Endothelial cell of umbilical vein (primary cell): ENCODE results near the gene RSPO3. TPM values are rescaled to one million over a fixed set of nuclear protein-coding genes. Genes with fewer than 3 reads are reported as not detected.

Source experiments
- BruUV-seq: library from RNA; stranded (reverse); fragments of 400-500 nt; replicated peaks from 2 replicates; lab custom pipeline; 2021; lab: Mats Ljungman, UMichigan
- CTCF ChIA-PET: fragments of 300-600, 350-600 bp; sonication (Branson Sonifier 250); formaldehyde crosslinking; loops from one replicate; lab custom pipeline; 2021; ENCODE audit warnings: antibody characterized with exemption, inconsistent platforms; lab: Charles Lee
- POLR2A ChIA-PET: fragments of 300-600, 350-600 bp; sonication (Branson Sonifier 250); formaldehyde crosslinking; loops from one replicate; lab custom pipeline; 2021; ENCODE audit warnings: antibody characterized with exemption, inconsistent platforms; lab: Charles Lee
- DNase-seq: peaks from one replicate; pipeline ENCODE4 v3.0.0-alpha.2; 2011; ENCODE audit warnings: low read depth, low spot score
- FAIRE-seq: peaks from 2 replicates; lab custom pipeline; 2011; peaks lifted over from hg19 to GRCh38; lab: Jason Lieb, UNC
- H2AFZ ChIP-seq: 2 replicates; pipeline ENCODE4 v1.6.0; 2012; ENCODE audit warnings: low read depth, low read length, control low read depth, inconsistent platforms
- H3K27ac ChIP-seq: 2 replicates; pipeline ENCODE4 v1.5.1; 2011; ENCODE audit warnings: low read depth, mild to moderate bottlenecking, control low read depth, low read length, moderate library complexity; ENCODE audit not compliant: insufficient read depth
- H3K27me3 ChIP-seq, 2 experiments: 2 replicates each; pipeline versions ENCODE4 v1.6.0 to v1.6.1; 2011; ENCODE audit warnings: low read length in 2 of 2, mixed read lengths in 1 of 2; ENCODE audit not compliant: control insufficient read depth in 2 of 2, insufficient read depth in 2 of 2
- H3K36me3 ChIP-seq, 2 experiments: 2 replicates in 1 of 2; 3 replicates in 1 of 2; pipeline ENCODE4 v1.5.1; 2011; ENCODE audit warnings: low read length in 2 of 2, mild to moderate bottlenecking in 1 of 2, moderate library complexity in 1 of 2; ENCODE audit not compliant: control insufficient read depth in 2 of 2, insufficient read depth in 2 of 2; ENCODE audit errors: extremely low read depth in 1 of 2
- H3K4me1 ChIP-seq: 3 replicates; pipeline ENCODE4 v1.5.1; 2011; ENCODE audit warnings: mild to moderate bottlenecking, low read length; ENCODE audit not compliant: control insufficient read depth, insufficient read depth; ENCODE audit errors: extremely low read depth
- H3K4me2 ChIP-seq: 2 replicates; pipeline ENCODE4 v1.6.1; 2011; ENCODE audit warnings: low read length, control low read depth, mixed read lengths; ENCODE audit not compliant: insufficient read depth
- H3K4me3 ChIP-seq, 3 experiments: fragments of 200-600 bp in 1 of 3; sonication (generic), shearing (Covaris generic) in 1 of 3; replicated peaks in 1 of 3; 2 replicates each; pipeline ENCODE4 v1.5.1; 2011 to 2016; ENCODE audit warnings: control low read depth in 3 of 3, low read length in 3 of 3, mild to moderate bottlenecking in 2 of 3, inconsistent platforms in 1 of 3, low read depth in 1 of 3, moderate library complexity in 1 of 3; ENCODE audit not compliant: insufficient read depth in 1 of 3
- H3K79me2 ChIP-seq: 2 replicates; pipeline ENCODE4 v1.6.0; 2012; ENCODE audit warnings: low read length, inconsistent platforms; ENCODE audit not compliant: control insufficient read depth, insufficient read depth
- H3K9ac ChIP-seq: replicated peaks from 2 replicates; pipeline ENCODE3; 2011; ENCODE audit warnings: low read length, control low read depth; ENCODE audit not compliant: insufficient read depth; ENCODE audit errors: extremely low read depth
- H3K9me1 ChIP-seq: replicated peaks from 3 replicates; pipeline ENCODE4 v1.6.0; 2011; ENCODE audit warnings: mild to moderate bottlenecking, low read length; ENCODE audit not compliant: control insufficient read depth, insufficient read depth; ENCODE audit errors: extremely low read depth
- H3K9me3 ChIP-seq: replicated peaks from 2 replicates; pipeline ENCODE4 v1.5.1; 2012; ENCODE audit warnings: low read length, inconsistent platforms; ENCODE audit not compliant: control insufficient read depth, insufficient read depth
- H4K20me1 ChIP-seq: replicated peaks from 2 replicates; pipeline ENCODE3; 2011; ENCODE audit warnings: mild to moderate bottlenecking, low read length; ENCODE audit not compliant: control insufficient read depth, insufficient read depth; ENCODE audit errors: extremely low read depth
- EZH2 ChIP-seq: IDR thresholded peaks from 2 replicates; pipeline ENCODE4 v1.6.1; 2012; ENCODE audit warnings: borderline replicate concordance, low read depth, mild to moderate bottlenecking, moderate library complexity, low read length, inconsistent platforms; ENCODE audit not compliant: severe bottlenecking
- FOS ChIP-seq: IDR thresholded peaks from 2 replicates; pipeline ENCODE4 v1.6.1; 2011; ENCODE audit warnings: mild to moderate bottlenecking, low read length, moderate library complexity, borderline replicate concordance; ENCODE audit not compliant: insufficient read depth
- GATA2 ChIP-seq: IDR thresholded peaks from 2 replicates; pipeline ENCODE4 v1.7.0; 2011; ENCODE audit warnings: low read depth, mild to moderate bottlenecking, moderate library complexity, mixed read lengths, low read length; ENCODE audit not compliant: insufficient read length, insufficient read depth
- JUN ChIP-seq: IDR thresholded peaks from 2 replicates; pipeline ENCODE4 v1.6.1; 2011; ENCODE audit warnings: borderline replicate concordance, low read depth; ENCODE audit not compliant: insufficient read length, insufficient read depth
- MYC ChIP-seq: IDR thresholded peaks from one replicate; pipeline ENCODE4 v1.6.1; 2011; ENCODE audit warnings: mild to moderate bottlenecking, low read depth, low read length
- POLR2A ChIP-seq: IDR thresholded peaks from 2 replicates; pipeline ENCODE4 v1.6.1; 2012; ENCODE audit warnings: low read depth, mild to moderate bottlenecking, control low read depth, low read length
- POLR2AphosphoS5 ChIP-seq: IDR thresholded peaks from 2 replicates; pipeline ENCODE4 v1.6.1; 2012; ENCODE audit warnings: low read depth, mild to moderate bottlenecking, control low read depth, low read length, moderate library complexity; ENCODE audit not compliant: insufficient read depth
- dilution Hi-C: fragments of 300-500 bp; cut with MboI; formaldehyde crosslinking; loops from one replicate; pipeline ENCODE4 v1.15.0; 2019; ENCODE audit warnings: low sequenced_read_pairs; ENCODE audit not compliant: extremely low pct_ligation_motif_present
- intact Hi-C: fragments of 100-400 bp; cut with micrococcal nuclease; formaldehyde crosslinking; loops from one replicate; pipeline ENCODE4 v1.10.0; 2022
- polyA plus RNA-seq, 4 experiments: library from polyadenylated mRNA; depleted of rRNA in 3 of 4; stranded (reverse) in 3 of 4; unstranded in 1 of 4; fragments of >200 nt; gene quantifications; 2 replicates each; pipeline versions ENCODE4 v1.2.1 to v1.2.3, GENCODE V29; 2011 to 2012; ENCODE audit warnings: missing spikeins in 1 of 4
- total RNA-seq: library from RNA; stranded (reverse); gene quantifications from 2 replicates; pipeline ENCODE4 v1.2.3, GENCODE V29; 2021
- TF ChIP-seq, protein P1 (sequence below), 2 donors: IDR thresholded peaks; 1 replicate in 1 of 2; 2 replicates in 1 of 2; pipeline ENCODE4 v1.5.1; 2011; ENCODE audit warnings: low read length in 2 of 2, mild to moderate bottlenecking in 2 of 2, moderate library complexity in 2 of 2, control low read depth in 1 of 2, inconsistent platforms in 1 of 2, low read depth in 1 of 2; ENCODE audit not compliant: insufficient read depth in 1 of 2; ENCODE audit errors: extremely low read depth in 1 of 2
- TF ChIP-seq, protein P2 (sequence below): IDR thresholded peaks from 2 replicates; pipeline ENCODE4 v1.6.1; 2011; ENCODE audit not compliant: insufficient read depth, insufficient read length

The RSPO3 gene
- total and polyA plus RNA-seq, 2 donors (not counting 3 experiments of a cell fraction or from before 2014, with no cell fraction given) = 1.8 to 11.1 TPM

DNA sequence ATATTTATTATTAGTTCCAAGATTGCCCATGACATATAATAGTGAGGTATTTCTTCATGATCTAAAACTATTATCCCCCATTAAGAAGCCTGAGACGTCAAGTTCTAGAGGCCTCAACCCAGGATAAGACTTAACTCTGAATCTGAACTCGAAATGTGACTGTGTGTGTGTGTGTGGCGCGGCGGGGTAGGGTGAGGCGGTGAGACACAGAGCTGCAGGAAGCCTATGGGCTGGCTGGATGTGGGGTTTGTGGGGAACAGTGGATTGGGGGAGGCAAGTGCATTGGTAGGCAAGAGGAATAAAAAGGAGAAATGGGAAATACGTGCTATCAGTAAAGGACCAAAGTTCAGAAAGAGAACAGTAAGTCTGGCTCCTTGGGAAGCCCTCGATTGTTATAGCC is 81.6 kb downstream of the RSPO3 start:
- Histone ChIP-seq H3K9me1 (no peaks in the 10 kb centered on the region), H3K4me2 (no peak overlapping the region), H3K27ac (no peak overlapping the region), H3K36me3 (no peaks in the 10 kb centered on the region), H3K4me3 (no peak overlapping the region), H3K4me1 (no peaks in the 10 kb centered on the region), H3K79me2 (no peaks in the 10 kb centered on the region), H2AFZ (no peak overlapping the region), H3K27me3 (no peaks in the 10 kb centered on the region), H4K20me1 (no peaks in the 10 kb centered on the region), H3K9ac (no peak overlapping the region), H3K9me3 (no peaks in the 10 kb centered on the region)
- no peak for TF ChIP-seq EZH2
- no peak for TF ChIP-seq GATA2
- ChIA-PET POLR2A (no interaction called here), CTCF (interaction anchor here (2.1 to 2.4 kb wide), 2 partner anchors 9 to 67 kb away, joined by 10 to 17 read pairs; partner anchors contain the start of gene RNF146)
- BruUV-seq = no TSS peak
- FAIRE-seq (no peak), DNase-seq (no peak)
- intact Hi-C loops (no loop called here), dilution Hi-C loops (no loop called here)

DNA sequence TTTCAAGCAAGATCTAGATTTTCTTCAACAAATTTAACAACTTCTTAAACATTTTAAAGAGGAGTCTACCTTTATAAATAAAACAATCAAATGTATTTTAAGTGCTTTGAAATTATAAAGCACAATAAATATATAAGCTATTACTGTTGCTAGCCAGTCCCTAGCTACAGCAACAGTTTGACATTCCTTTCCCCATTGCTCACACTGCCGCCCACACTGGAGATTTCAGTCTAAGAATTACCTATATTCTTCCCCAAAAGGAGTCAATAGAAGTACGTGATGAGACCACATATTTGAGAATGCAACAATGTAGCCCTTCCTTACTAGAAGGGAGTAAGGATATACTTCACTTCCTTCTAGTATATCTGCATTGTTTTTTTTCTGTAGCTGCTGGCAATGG is 82.8 kb downstream of the RSPO3 start:
- DNase-seq = peak; percentile 14
- intact Hi-C loops = no loop called here
- BruUV-seq = no TSS peak

More for the DNA sequence above, 82.8 kb downstream of the RSPO3 start:
- FAIRE-seq = no peak
- Histone ChIP-seq H3K9ac (no peak overlapping the region), H3K79me2 (no peaks in the 10 kb centered on the region), H3K4me3 (no peak overlapping the region), H3K4me2 (no peak overlapping the region), H3K4me1 (no peaks in the 10 kb centered on the region), H3K9me3 (no peaks in the 10 kb centered on the region), H3K27me3 (no peaks in the 10 kb centered on the region), H3K27ac (no peak overlapping the region), H3K36me3 (no peaks in the 10 kb centered on the region), H4K20me1 (no peaks in the 10 kb centered on the region), H3K9me1 (no peaks in the 10 kb centered on the region), H2AFZ (peak overlapping the region; percentile 27)
- CTCF ChIA-PET = interaction anchor here (0.8 to 2.4 kb wide), 4 partner anchors 9 to 1168 kb away, joined by 3 to 17 read pairs (median 8); partner anchors contain the start of gene RNF146
- TF ChIP-seq GATA2 = no peak
- TF ChIP-seq EZH2 = no peak
- TF ChIP-seq, protein P1, sequence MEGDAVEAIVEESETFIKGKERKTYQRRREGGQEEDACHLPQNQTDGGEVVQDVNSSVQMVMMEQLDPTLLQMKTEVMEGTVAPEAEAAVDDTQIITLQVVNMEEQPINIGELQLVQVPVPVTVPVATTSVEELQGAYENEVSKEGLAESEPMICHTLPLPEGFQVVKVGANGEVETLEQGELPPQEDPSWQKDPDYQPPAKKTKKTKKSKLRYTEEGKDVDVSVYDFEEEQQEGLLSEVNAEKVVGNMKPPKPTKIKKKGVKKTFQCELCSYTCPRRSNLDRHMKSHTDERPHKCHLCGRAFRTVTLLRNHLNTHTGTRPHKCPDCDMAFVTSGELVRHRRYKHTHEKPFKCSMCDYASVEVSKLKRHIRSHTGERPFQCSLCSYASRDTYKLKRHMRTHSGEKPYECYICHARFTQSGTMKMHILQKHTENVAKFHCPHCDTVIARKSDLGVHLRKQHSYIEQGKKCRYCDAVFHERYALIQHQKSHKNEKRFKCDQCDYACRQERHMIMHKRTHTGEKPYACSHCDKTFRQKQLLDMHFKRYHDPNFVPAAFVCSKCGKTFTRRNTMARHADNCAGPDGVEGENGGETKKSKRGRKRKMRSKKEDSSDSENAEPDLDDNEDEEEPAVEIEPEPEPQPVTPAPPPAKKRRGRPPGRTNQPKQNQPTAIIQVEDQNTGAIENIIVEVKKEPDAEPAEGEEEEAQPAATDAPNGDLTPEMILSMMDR (IDR thresholded peaks at IDR 0.05; ENCODE audit: extremely low read depth in 1 of 2, insufficient read depth in 1 of 2, low read depth in 1 of 2, low read length in 2 of 2) = no peak
- no peak for TF ChIP-seq POLR2A
- TF ChIP-seq MYC = no peak
- TF ChIP-seq, protein P2, sequence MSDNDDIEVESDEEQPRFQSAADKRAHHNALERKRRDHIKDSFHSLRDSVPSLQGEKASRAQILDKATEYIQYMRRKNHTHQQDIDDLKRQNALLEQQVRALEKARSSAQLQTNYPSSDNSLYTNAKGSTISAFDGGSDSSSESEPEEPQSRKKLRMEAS = no peak
- TF ChIP-seq POLR2AphosphoS5 = no peak
- no peak for TF ChIP-seq FOS
- TF ChIP-seq JUN = no peak
- dilution Hi-C loops = no loop called here
- POLR2A ChIA-PET = interaction anchor here (1.6 kb wide), 1 partner anchor 65 kb away, joined by 4 read pairs; the partner anchor contains the start of gene RNF146
